ENCODE results near the gene SSBP3. TPM values are rescaled to one million over a fixed set of nuclear protein-coding genes. Genes with fewer than 3 reads are reported as not detected.

Gene SSBP3
- polyA plus RNA-seq, 1 donor (not counting 4 experiments of a cell fraction or from before 2014, with no cell fraction given): 16.9 TPM

DNA sequence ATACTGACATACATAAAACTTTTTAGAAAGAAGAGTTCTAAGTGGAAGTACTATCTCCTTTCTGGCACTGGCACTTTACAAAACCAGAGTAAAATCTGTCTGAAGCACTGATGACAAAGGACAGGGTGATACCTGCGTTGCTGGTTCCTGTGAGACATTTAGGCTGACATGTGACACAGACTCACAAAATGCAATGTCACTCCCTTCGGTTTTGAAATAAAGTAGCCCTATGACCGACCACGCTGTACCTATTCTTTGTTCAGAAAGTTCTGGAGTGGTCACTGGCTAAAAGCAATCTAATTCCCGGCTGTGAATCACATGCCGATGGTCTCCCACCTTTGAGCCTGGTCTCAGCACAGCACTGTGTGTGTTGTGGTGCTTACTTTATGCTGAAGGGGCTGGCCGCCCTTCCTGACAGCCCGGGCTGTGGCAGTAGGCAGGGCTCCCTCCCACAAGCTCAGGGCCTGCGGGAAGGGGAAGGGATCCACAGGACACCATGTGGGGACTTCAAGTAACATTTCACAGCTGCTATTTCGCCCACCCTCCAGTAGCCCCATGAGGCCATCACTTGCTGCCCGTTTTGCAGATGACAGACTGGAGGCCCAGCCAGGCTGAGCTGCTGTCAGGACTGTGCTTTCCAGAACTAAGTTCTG lies 158.2 kb downstream of the SSBP3 start:
- Histone ChIP-seq H3K79me2 (ENCODE audit: control insufficient read depth, insufficient read depth, low read length) (no peaks in the 10 kb centered on the region), H3K9me1 (ENCODE audit: control insufficient read depth, extremely low read depth, insufficient read depth, low read length) (no peaks in the 10 kb centered on the region), H2AFZ (ENCODE audit: control insufficient read depth, low read length) (no peak overlapping the region), H3K4me3 (ENCODE audit: control insufficient read depth in 2 of 3, extremely low read depth in 1 of 3, insufficient read depth in 2 of 3, low read depth in 1 of 3, low read length in 3 of 3) (no peak overlapping the region), H3K9me3 (ENCODE audit: control insufficient read depth, low read depth, low read length) (no peaks in the 10 kb centered on the region), H4K20me1 (ENCODE audit: control insufficient read depth, extremely low read depth, insufficient read depth, low read length) (no peaks in the 10 kb centered on the region), H3K36me3 (ENCODE audit: control insufficient read depth in 2 of 2, extremely low read depth in 1 of 2, insufficient read depth in 2 of 2, low read length in 2 of 2) (peaks cover 4 to 10% of the 10 kb centered on the region in 2 experiments), H3K27me3 (ENCODE audit: control insufficient read depth, extremely low read depth, insufficient read depth, low read length) (no peaks in the 10 kb centered on the region), H3K4me1 (ENCODE audit: control insufficient read depth, extremely low read depth, insufficient read depth, low read length) (peaks cover 7% of the 10 kb centered on the region), H3K4me2 (ENCODE audit: control insufficient read depth, extremely low read depth, insufficient read depth, low read depth, low read length) (no peak overlapping the region), H3K27ac (ENCODE audit: control insufficient read depth, insufficient read depth, low read length) (no peak overlapping the region), H3K9ac (ENCODE audit: control insufficient read depth, extremely low read depth, insufficient read depth, low read length) (no peak overlapping the region)
- TF ChIP-seq, protein P1, sequence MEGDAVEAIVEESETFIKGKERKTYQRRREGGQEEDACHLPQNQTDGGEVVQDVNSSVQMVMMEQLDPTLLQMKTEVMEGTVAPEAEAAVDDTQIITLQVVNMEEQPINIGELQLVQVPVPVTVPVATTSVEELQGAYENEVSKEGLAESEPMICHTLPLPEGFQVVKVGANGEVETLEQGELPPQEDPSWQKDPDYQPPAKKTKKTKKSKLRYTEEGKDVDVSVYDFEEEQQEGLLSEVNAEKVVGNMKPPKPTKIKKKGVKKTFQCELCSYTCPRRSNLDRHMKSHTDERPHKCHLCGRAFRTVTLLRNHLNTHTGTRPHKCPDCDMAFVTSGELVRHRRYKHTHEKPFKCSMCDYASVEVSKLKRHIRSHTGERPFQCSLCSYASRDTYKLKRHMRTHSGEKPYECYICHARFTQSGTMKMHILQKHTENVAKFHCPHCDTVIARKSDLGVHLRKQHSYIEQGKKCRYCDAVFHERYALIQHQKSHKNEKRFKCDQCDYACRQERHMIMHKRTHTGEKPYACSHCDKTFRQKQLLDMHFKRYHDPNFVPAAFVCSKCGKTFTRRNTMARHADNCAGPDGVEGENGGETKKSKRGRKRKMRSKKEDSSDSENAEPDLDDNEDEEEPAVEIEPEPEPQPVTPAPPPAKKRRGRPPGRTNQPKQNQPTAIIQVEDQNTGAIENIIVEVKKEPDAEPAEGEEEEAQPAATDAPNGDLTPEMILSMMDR (optimal IDR thresholded peaks at IDR 0.05 in 1 of 3, IDR thresholded peaks at IDR 0.05 in 1 of 3, conservative IDR thresholded peaks at IDR 0.05 in 1 of 3; ENCODE audit: extremely low read depth in 1 of 3, insufficient read depth in 2 of 3, low read length in 3 of 3): no peak
- no peak for TF ChIP-seq EZH2 (IDR thresholded peaks at IDR 0.05; ENCODE audit: low read length)
- dilution Hi-C loops (cut with MboI; ENCODE audit: extremely low pct_ligation_motif_present, low sequenced_read_pairs): no loop called here
- no peak for FAIRE-seq
- DNase-seq (ENCODE audit: low read depth, low spot score): no peak

DNA sequence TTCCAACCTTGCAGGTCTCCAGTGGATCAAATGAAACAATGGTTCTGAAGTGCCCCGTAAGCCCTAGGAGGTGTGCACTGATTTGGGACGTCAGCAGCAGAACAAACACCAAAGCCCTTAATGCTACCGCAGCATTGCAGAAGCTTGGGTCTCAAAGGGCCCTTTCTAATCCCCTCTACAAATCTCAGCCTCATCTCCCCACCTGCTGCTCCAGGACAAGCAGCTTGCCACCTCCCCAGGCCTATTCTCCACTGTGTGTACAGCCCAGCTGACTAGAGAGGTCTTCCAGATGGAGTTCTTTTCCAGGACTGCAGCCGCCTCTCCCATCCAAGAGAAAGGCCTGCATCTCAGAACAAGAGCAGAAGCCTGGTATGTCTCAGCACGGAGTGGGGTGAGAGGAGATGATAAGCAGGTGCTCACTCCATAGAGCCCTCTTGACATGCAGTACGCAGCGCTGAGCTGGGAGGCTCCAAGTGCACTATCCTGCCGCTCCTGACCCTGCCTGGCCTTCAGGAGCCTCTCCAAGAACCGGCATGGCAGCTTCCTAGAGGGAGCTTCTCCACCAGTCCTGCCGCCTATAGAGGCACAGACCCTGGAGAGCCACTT lies 160.0 kb downstream of the SSBP3 start:
- H3K4me1 ChIP-seq (ENCODE audit: control insufficient read depth, extremely low read depth, insufficient read depth, low read length): peaks cover 4% of the 10 kb centered on the region
- no peaks in the 10 kb centered on the region for H3K79me2 ChIP-seq (ENCODE audit: control insufficient read depth, insufficient read depth, low read length)
- no peak overlapping the region for H3K4me2 ChIP-seq (ENCODE audit: control insufficient read depth, extremely low read depth, insufficient read depth, low read depth, low read length)
- DNase-seq (ENCODE audit: low read depth, low spot score): no peak
- H3K4me3 ChIP-seq (ENCODE audit: control insufficient read depth in 2 of 3, extremely low read depth in 1 of 3, insufficient read depth in 2 of 3, low read depth in 1 of 3, low read length in 3 of 3): no peak overlapping the region
- H3K27me3 ChIP-seq (ENCODE audit: control insufficient read depth, extremely low read depth, insufficient read depth, low read length): no peaks in the 10 kb centered on the region
- no peaks in the 10 kb centered on the region for H3K9me3 ChIP-seq (ENCODE audit: control insufficient read depth, low read depth, low read length)
- no peaks in the 10 kb centered on the region for H3K9me1 ChIP-seq (ENCODE audit: control insufficient read depth, extremely low read depth, insufficient read depth, low read length)
- H3K36me3 ChIP-seq (ENCODE audit: control insufficient read depth in 2 of 2, extremely low read depth in 1 of 2, insufficient read depth in 2 of 2, low read length in 2 of 2): peaks cover 3 to 6% of the 10 kb centered on the region in 2 experiments
- dilution Hi-C loops (cut with MboI; ENCODE audit: extremely low pct_ligation_motif_present, low sequenced_read_pairs): no loop called here
- no peak overlapping the region for H3K27ac ChIP-seq (ENCODE audit: control insufficient read depth, insufficient read depth, low read length)
- no peak overlapping the region for H3K9ac ChIP-seq (ENCODE audit: control insufficient read depth, extremely low read depth, insufficient read depth, low read length)
- FAIRE-seq: no peak
- no peaks in the 10 kb centered on the region for H4K20me1 ChIP-seq (ENCODE audit: control insufficient read depth, extremely low read depth, insufficient read depth, low read length)
- no peak overlapping the region for H2AFZ ChIP-seq (ENCODE audit: control insufficient read depth, low read length)
- TF ChIP-seq EZH2 (IDR thresholded peaks at IDR 0.05; ENCODE audit: low read length): no peak
- TF ChIP-seq, protein P1 (optimal IDR thresholded peaks at IDR 0.05 in 1 of 3, IDR thresholded peaks at IDR 0.05 in 1 of 3, conservative IDR thresholded peaks at IDR 0.05 in 1 of 3; ENCODE audit: extremely low read depth in 1 of 3, insufficient read depth in 2 of 3, low read length in 3 of 3): no peak
